T-helper 2 cell treated with Interferon-gamma antibody and Interleukin-4, amounts not matched to agents 5 μg/mL and 100 μg/mL, for 36 hours (primary cell): ENCODE data around the gene SLC4A8.

Experiments
- DNase-seq: peaks from one replicate; pipeline ENCODE4 v3.0.0; 2021; ENCODE audit warnings: low spot score
- H3K27ac Mint-ChIP-seq: one replicate; pipeline ENCODE4 v1.8.0; 2021; ENCODE audit warnings: mild to moderate bottlenecking, mixed read lengths
- H3K27me3 Mint-ChIP-seq: one replicate; pipeline ENCODE4 v1.8.0; 2021; ENCODE audit warnings: low read depth, mixed read lengths
- H3K36me3 Mint-ChIP-seq: one replicate; pipeline ENCODE4 v1.8.0; 2021; ENCODE audit warnings: low read depth, mixed read lengths
- H3K4me1 Mint-ChIP-seq: one replicate; pipeline ENCODE4 v1.8.0; 2021; ENCODE audit warnings: low read depth, mixed read lengths
- H3K4me3 Mint-ChIP-seq: one replicate; pipeline ENCODE4 v1.8.0; 2022; ENCODE audit warnings: mild to moderate bottlenecking, moderate library complexity, mixed read lengths
- H3K9me3 Mint-ChIP-seq: one replicate; pipeline ENCODE4 v1.8.0; 2021; ENCODE audit warnings: mixed read lengths

The SLC4A8 gene

DNA sequence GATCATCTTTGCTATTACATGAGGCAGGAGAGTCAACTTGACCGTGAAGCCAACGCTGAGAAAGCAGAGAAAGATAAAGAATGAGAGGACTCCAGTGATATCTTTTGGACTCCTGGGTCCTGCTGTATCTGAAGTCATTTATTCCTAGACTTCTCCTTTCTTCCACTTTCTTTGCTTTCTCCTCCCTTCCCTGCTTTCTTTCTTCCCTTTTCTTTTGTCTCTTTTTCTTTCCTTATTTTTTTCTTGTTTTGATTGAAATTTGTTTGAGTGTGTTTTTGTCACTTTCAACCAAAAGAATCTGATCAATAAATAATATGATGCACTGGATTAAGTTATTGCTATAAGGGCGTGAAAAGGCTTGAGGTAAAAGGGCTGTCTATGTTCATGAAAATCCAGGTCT lies 20.0 kb upstream of the SLC4A8 start:
- Mint-ChIP-seq H3K4me1 (peaks cover 6% of the 10 kb centered on the region), H3K4me3 (no peak overlapping the region), H3K27me3 (no peaks in the 10 kb centered on the region), H3K27ac (no peak overlapping the region), H3K9me3 (no peaks in the 10 kb centered on the region), H3K36me3 (no peaks in the 10 kb centered on the region)
- DNase-seq: no peak

DNA sequence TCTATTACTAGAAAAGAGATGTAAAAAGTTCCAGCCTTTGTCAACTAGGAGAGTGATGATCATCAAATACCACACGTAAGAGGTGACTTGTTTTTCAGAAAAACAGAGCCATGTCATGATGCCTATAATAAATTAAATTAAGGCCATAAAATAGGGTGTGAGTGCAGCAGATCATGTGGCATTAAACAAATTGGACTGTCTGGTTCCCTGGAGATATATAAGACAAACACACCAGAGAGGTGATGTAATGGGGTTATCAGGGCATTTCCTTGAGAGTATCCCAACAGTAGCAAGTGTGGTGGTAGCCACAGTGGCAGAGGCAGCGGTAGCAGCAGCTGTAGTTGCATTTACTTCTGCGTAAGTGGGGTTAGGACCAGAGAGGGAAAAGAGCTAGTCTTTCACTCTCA lies 18.8 kb upstream of the SLC4A8 start:
- H3K4me1 Mint-ChIP-seq: peaks cover 6% of the 10 kb centered on the region
- H3K27me3 Mint-ChIP-seq: no peaks in the 10 kb centered on the region
- no peaks in the 10 kb centered on the region for H3K9me3 Mint-ChIP-seq
- DNase-seq: no peak
- no peaks in the 10 kb centered on the region for H3K36me3 Mint-ChIP-seq
- H3K4me3 Mint-ChIP-seq: no peak overlapping the region
- H3K27ac Mint-ChIP-seq: no peak overlapping the region

DNA sequence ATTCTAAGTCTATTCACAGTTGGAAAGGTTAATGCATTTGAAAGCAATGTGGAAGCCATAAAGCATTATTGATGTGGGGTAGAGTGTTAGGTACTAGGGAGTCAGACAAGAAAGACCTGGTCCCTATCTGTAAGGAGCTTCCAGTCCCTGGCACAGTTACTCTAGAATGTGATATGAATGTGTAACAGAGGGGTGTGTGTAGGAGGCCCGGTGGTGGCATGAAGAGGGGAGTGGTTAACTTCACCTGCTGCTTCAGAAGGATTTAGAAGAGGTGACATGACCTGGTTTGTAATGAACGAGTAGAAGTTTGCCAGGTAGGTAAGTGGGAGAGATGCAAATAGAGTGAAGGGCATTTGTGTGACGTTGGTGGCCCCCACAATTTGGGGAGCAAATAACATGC lies 18.3 kb upstream of the SLC4A8 start:
- H3K36me3 Mint-ChIP-seq: no peaks in the 10 kb centered on the region
- peaks cover 6% of the 10 kb centered on the region for H3K4me1 Mint-ChIP-seq
- H3K27me3 Mint-ChIP-seq: no peaks in the 10 kb centered on the region
- H3K4me3 Mint-ChIP-seq: no peak overlapping the region
- DNase-seq: no peak
- no peak overlapping the region for H3K27ac Mint-ChIP-seq
- H3K9me3 Mint-ChIP-seq: no peaks in the 10 kb centered on the region

DNA sequence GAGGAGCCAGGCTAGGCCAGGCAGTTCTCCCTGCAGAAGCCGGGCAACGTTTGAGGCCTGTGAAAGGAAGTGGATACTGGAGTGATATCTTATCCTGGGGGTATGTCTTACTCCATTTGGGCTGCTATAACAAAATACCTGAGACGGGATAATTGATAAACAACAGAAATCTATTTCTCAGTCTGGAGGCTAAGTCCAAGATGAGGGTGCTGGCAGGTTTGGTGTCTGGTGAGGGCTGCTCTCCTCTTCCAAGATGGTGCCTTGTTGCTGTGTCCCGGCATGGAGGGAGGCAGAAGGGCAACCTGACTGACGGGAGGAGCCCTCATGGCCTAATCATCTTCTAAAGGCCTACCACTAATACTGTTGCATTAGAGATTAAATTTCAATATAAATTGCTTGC lies 17.8 kb upstream of the SLC4A8 start:
- Mint-ChIP-seq H3K27ac (no peak overlapping the region), H3K27me3 (no peaks in the 10 kb centered on the region), H3K4me1 (peaks cover 6% of the 10 kb centered on the region), H3K4me3 (no peak overlapping the region), H3K36me3 (no peaks in the 10 kb centered on the region), H3K9me3 (no peaks in the 10 kb centered on the region)
- DNase-seq: no peak

DNA sequence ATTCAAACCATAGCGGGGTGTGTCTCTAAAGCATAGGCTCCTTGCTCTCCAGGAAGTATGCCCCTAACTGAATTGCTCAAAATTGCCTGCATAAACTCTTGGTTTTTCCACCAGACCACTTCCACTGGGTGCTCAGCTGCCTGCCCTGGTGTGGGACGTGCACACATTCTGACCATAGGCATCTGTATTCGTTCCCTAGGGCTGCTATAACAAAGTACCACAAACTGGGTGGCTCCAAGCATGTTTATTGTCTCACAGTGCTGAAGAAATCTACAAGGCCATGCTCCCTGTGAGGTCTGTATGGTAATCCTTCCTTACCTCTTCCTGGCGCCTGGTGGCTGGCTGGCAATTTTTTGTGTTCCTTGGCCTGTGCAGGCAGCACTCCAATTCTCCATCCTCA lies 17.0 kb upstream of the SLC4A8 start:
- Mint-ChIP-seq H3K4me3 (no peak overlapping the region), H3K4me1 (peaks cover 6% of the 10 kb centered on the region), H3K27me3 (peaks cover 3% of the 10 kb centered on the region), H3K36me3 (no peaks in the 10 kb centered on the region), H3K9me3 (no peaks in the 10 kb centered on the region), H3K27ac (no peak overlapping the region)
- no peak for DNase-seq

DNA sequence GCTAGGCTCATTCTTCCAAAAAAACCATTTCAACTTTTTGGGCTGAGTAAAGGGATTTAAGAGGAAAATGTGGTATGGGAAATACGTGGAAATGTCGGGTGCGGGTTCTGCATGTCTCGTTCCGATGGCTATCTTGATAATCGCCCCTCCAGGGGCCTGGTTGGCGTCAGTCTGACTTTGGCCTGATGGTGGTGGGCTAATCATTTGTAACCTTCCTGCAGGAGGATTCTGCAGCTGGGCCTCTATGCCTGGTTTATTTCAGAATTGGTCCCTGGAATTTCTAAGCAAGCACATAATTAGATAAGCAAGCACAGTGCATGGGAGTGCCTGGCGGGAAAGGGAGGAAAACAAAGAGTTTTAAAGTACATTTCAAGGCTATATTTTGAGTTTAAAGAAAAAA lies 14.8 kb upstream of the SLC4A8 start:
- H3K36me3 Mint-ChIP-seq: no peaks in the 10 kb centered on the region
- no peak overlapping the region for H3K27ac Mint-ChIP-seq
- peaks cover 24% of the 10 kb centered on the region for H3K27me3 Mint-ChIP-seq
- H3K9me3 Mint-ChIP-seq: no peaks in the 10 kb centered on the region
- no peak for DNase-seq
- H3K4me1 Mint-ChIP-seq: peaks cover 9% of the 10 kb centered on the region
- no peak overlapping the region for H3K4me3 Mint-ChIP-seq

DNA sequence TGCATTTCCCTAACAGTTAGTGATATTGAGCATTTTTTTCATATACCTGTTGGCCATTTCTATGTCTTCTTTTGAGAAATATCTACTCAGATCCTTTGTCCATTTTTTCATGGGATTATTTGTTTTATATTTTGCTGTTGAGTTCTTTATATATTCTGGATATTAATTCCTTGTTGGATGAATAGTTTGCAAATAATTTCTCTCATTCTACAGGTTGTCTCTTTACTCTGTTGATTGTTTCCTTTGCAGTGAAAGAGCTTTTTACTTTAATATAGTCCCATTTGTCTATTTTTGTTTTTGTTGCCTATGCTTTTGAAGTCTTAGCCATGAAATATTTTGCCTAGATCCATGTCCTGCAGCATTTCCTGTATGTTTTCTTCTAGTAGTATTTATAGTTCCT lies 11.5 kb upstream of the SLC4A8 start:
- Mint-ChIP-seq H3K27ac (no peak overlapping the region), H3K36me3 (no peaks in the 10 kb centered on the region), H3K27me3 (peaks cover 31% of the 10 kb centered on the region), H3K9me3 (no peaks in the 10 kb centered on the region), H3K4me1 (peaks cover 3% of the 10 kb centered on the region), H3K4me3 (no peak overlapping the region)
- DNase-seq: no peak

DNA sequence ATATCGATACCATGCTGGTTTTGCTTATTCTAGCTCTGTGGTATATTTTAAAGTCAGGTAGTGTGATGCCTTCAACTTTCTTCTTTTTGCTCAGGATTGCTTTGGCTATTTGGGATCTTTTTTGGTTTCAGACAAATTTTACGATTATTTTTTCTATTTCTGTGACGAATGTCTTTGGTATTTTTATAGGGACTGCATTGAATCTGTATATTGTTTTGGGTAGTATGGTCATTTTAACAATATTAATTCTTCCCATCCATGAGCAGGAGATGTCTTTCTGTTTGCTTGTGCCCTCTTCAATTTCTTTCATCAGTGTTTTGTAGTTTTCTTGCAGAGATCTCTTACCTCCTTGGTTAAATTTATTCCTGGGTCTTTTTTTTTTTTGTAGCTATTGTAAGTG lies 10.8 kb upstream of the SLC4A8 start:
- H3K36me3 Mint-ChIP-seq: no peaks in the 10 kb centered on the region
- H3K4me3 Mint-ChIP-seq: no peak overlapping the region
- H3K27me3 Mint-ChIP-seq: peaks cover 31% of the 10 kb centered on the region
- no peak overlapping the region for H3K27ac Mint-ChIP-seq
- H3K9me3 Mint-ChIP-seq: no peaks in the 10 kb centered on the region
- DNase-seq: no peak
- H3K4me1 Mint-ChIP-seq: peaks cover 3% of the 10 kb centered on the region

DNA sequence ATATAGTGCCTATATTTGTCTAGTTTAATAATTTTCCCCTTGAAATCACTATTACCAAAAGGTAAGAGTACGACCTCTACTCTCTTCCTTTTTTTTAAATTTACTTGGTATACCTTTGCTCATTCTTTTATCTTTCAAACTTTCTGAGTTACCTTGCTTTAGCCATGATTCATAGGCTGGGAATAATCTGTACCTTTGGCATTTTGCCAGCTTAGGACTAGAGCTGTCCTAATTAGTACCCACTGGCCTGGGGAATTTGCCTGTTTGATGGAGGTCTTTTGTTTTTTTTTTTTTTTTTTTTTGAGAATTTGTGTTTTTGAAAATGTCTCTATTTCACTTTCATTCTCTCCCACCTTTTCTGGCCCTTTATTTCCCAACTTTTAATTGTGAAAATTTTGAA lies 8.7 kb upstream of the SLC4A8 start:
- H3K27ac Mint-ChIP-seq: no peak overlapping the region

DNA sequence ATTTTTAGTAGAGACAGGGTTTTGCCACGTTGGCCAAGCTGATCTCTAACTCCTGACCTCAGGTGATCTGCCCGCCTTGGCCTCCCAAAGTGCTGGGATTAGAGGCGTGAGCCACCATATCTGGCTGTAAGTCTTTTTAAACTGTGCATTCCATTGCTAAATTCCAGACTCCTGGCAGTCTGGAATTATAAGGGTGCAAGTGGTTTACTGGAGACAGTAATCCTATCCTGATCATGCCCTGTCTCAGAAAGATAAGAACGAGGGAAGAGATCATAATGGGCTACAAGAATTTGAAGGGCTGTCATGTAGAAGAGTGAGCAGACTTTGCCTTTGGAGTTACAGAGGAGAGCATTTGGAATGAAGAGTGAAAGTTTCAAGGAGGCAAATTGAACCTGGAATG lies 6.8 kb upstream of the SLC4A8 start:
- Mint-ChIP-seq H3K27me3 (peaks cover 28% of the 10 kb centered on the region), H3K4me1 (peaks cover 9% of the 10 kb centered on the region), H3K36me3 (no peaks in the 10 kb centered on the region), H3K27ac (no peak overlapping the region), H3K9me3 (no peaks in the 10 kb centered on the region), H3K4me3 (no peak overlapping the region)
- no peak for DNase-seq

More for the DNA sequence above, 8.7 kb upstream of the SLC4A8 start:
- H3K4me1 Mint-ChIP-seq: peaks cover 9% of the 10 kb centered on the region
- no peaks in the 10 kb centered on the region for H3K36me3 Mint-ChIP-seq
- peaks cover 31% of the 10 kb centered on the region for H3K27me3 Mint-ChIP-seq
- DNase-seq: no peak
- no peak overlapping the region for H3K4me3 Mint-ChIP-seq
- H3K9me3 Mint-ChIP-seq: no peaks in the 10 kb centered on the region

DNA sequence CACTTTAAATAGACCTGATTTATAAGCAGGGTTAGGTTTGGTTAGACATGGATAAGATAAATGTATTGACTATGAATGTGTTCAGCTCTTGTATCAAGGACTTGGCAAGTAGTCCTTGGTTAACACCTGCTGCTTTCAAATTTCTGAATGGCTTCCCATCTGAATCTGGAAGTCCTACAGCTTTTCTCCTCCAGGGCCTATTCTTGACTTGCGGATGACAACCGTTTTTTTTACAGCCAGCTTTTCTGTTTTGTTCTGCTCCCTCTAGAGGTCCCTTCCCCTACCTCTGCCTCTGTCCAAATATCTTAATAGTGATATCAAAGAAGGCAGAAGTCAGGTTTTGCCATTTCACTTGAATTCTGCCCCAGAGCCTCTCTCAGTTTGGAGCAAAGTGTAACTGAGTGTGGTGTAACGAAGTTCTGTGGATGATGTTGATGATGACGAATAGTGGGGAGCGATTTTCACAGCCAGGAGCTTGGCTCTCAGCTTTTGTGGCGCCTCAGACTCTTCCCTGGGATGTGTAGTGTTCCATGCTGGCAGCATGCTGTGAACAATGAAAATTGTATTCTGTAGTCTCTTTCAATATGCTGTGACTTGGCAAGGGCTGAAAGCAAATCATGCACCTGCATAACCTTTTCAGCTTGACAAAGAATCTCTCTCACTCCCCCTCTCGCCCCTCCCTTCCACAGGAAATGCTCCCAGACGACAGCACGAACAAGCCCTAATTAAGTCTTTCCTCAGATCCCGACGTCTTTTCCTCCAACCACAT lies 5.0 kb upstream of the SLC4A8 start:
- DNase-seq: no peak
- Mint-ChIP-seq H3K27ac (no peak overlapping the region), H3K27me3 (peaks cover 14% of the 10 kb centered on the region), H3K4me1 (peaks cover 13% of the 10 kb centered on the region), H3K4me3 (no peak overlapping the region), H3K36me3 (no peaks in the 10 kb centered on the region), H3K9me3 (no peaks in the 10 kb centered on the region)

DNA sequence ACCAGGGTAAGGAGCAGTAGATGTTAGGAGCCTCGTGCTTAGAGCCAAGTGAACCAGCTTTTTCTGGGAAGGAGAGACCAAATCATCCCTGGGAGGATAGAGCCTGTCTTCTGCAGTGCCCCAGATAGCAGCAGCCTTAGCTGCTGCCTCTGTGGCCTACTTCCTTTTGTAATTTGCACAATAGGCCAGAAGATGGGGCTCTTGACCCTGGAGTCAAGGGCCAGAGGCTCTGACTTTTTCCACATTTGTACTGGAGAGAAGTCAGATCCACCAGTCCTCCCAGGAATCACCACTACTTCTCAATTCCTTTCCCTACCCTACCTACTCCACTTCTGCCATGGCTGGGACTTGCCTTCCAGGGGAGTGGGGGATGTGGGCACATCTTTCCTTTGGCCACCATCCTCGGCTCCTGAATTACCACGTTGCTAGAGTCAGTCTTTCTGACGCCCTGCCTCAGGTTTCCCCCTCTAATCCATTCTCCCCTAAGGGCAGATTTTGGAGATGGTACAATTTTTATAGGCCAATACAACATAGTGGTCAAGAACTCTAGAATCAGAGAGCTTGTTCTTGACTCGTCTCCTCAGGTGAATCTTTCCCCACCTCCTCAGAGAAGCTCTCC lies 3.3 kb upstream of the SLC4A8 start:
- Mint-ChIP-seq H3K27ac (no peak overlapping the region), H3K36me3 (no peaks in the 10 kb centered on the region), H3K27me3 (peaks cover 9% of the 10 kb centered on the region), H3K9me3 (no peaks in the 10 kb centered on the region), H3K4me1 (peaks cover 21% of the 10 kb centered on the region), H3K4me3 (no peak overlapping the region)
- peak; percentile 30 for DNase-seq

DNA sequence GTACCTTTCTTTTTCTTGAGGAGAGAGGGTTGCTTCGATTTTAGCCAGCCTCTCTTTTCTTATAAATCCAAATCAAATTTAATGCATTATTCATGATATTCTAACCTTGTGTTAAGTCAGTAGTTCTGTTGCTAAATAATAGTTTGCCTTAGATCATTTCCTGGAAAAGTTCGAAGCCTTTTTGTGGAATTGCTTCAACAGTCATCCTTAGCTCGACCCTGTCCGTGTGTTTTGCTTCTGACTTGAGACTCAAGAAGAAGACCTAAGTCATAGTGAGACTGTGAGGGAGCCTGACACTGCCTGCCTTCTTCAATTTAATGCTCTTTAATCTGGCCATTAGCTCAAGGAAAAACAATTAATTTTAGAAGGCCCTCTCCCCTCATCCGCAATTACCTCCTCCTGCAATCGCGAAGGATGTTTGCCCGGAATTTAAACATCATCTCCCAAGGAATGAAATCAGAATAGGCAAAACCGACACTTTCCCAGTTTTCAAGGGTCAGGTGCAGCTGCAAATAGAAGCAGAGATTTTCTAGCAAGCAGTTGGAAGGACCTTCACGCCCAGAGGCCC lies 453 bp upstream of the SLC4A8 start:
- no peaks in the 10 kb centered on the region for H3K36me3 Mint-ChIP-seq

DNA sequence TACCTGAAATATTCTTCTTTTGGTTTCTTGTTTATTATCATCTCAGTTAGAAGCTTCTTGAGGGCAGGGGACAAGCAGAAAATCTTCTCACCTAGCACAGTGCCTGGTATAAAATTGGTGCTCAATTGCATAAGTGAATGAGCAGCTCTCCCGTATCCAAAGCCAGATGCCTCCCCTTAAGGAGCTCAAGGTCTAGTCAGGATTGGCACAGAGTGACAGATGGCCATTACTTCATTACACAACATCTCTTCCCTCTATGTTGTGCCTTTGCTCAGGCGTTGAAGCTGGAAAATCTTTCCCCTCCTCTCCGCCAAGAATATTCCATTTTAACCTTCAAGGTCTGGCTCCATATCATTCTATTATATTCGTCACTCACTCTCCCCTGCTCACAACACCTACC lies 3.6 kb downstream of the SLC4A8 start:
- no peaks in the 10 kb centered on the region for H3K36me3 Mint-ChIP-seq
- H3K27ac Mint-ChIP-seq: no peak overlapping the region
- no peak for DNase-seq
- H3K9me3 Mint-ChIP-seq: no peaks in the 10 kb centered on the region
- H3K4me1 Mint-ChIP-seq: peaks cover 24% of the 10 kb centered on the region
- no peak overlapping the region for H3K4me3 Mint-ChIP-seq
- peaks cover 19% of the 10 kb centered on the region for H3K27me3 Mint-ChIP-seq

More for the DNA sequence above, 453 bp upstream of the SLC4A8 start:
- Mint-ChIP-seq H3K9me3 (no peaks in the 10 kb centered on the region), H3K4me3 (peak overlapping the region; percentile 86), H3K27me3 (peaks cover 8% of the 10 kb centered on the region), H3K4me1 (peaks cover 25% of the 10 kb centered on the region), H3K27ac (no peak overlapping the region)
- no peak for DNase-seq
